Keratinocyte (primary cell): ENCODE measurements around the gene BLMH.

Experiments
- CTCF ChIP-seq, 3 experiments: IDR thresholded peaks in 1 of 3; conservative IDR thresholded peaks in 1 of 3; optimal IDR thresholded peaks in 1 of 3; 2 replicates in 2 of 3; 3 replicates in 1 of 3; pipeline versions ENCODE3 to v1.5.1; 2011; ENCODE audit warnings: low read length in 3 of 3, mild to moderate bottlenecking in 3 of 3, moderate library complexity in 2 of 3, control low read depth in 1 of 3, inconsistent platforms in 1 of 3; ENCODE audit not compliant: insufficient read depth in 2 of 3; ENCODE audit errors: extremely low read depth in 1 of 3
- EZH2 ChIP-seq: IDR thresholded peaks from one replicate; pipeline ENCODE4 v1.6.1; 2012; ENCODE audit warnings: inconsistent platforms, mild to moderate bottlenecking, low read length, moderate library complexity

DNA sequence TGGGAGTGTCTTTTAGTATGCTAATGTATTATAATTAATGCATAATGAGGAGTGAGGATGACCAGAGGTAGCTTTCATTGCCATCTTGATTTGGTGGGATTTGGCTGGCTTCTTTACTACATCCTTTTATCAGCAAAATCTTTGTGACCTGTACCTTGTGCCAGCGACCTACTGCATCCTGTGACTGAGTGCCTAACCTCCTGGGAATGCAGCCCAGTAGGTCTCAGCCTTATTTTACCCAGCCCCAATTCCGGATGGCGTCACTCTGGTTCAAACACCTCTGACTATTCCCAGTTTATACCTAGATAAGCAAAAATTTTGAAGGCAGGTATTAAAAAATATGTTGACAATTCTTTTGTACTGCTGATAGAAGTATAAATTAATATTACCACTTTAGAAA, 10.5 kb upstream of the BLMH start:
- no peak for TF ChIP-seq CTCF (optimal IDR thresholded peaks at IDR 0.05 in 1 of 3, IDR thresholded peaks at IDR 0.05 in 1 of 3, conservative IDR thresholded peaks at IDR 0.05 in 1 of 3; ENCODE audit: extremely low read depth in 1 of 3, insufficient read depth in 2 of 3, low read length in 3 of 3)
- TF ChIP-seq EZH2 = no peak
